Pulmonary artery endothelial cell (primary cell): Measurements from ENCODE around the gene STON2. TPM values are rescaled to one million over a fixed set of nuclear protein-coding genes. Genes with fewer than 3 reads are reported as not detected.

ENCODE experiments used
- DNase-seq: peaks from one replicate; pipeline ENCODE4 v3.0.0-alpha.2; 2011; ENCODE audit warnings: low read depth, low spot score
- total RNA-seq: library from RNA; depleted of rRNA; stranded (reverse); fragments of >200 nt; gene quantifications from 2 replicates; pipeline ENCODE4 v1.2.3, GENCODE V29; 2014

Gene STON2
- total RNA-seq, 1 donor from 2014 or later, result 0.13 TPM

GRCh38 chr14:81303258-81303935 lies 96.7 kb downstream of the STON2 start:
- DNase-seq, result no peak

- DNase-seq, result no peak
Observed at GRCh38 chr14:81302638-81303037, 97.5 kb downstream of the STON2 start.

- no peak for DNase-seq
Observed at GRCh38 chr14:81301813-81302212, 98.3 kb downstream of the STON2 start.

GRCh38 chr14:81301371-81301770 lies 98.8 kb downstream of the STON2 start:
- no peak for DNase-seq

GRCh38 chr14:81298911-81299310 lies 101.2 kb downstream of the STON2 start:
- no peak for DNase-seq

- no peak for DNase-seq
Observed at GRCh38 chr14:81298122-81298521, 102.0 kb downstream of the STON2 start.

GRCh38 chr14:81295958-81296923 lies 103.9 kb downstream of the STON2 start:
- DNase-seq, result no peak

GRCh38 chr14:81289516-81289915 lies 110.6 kb downstream of the STON2 start:
- no peak for DNase-seq

GRCh38 chr14:81286574-81287370 lies 113.4 kb downstream of the STON2 start:
- no peak for DNase-seq

GRCh38 chr14:81285245-81285644 lies 114.9 kb downstream of the STON2 start:
- DNase-seq, result no peak

GRCh38 chr14:81281332-81281731 lies 118.8 kb downstream of the STON2 start:
- DNase-seq, result no peak

GRCh38 chr14:81280136-81280791 lies 119.9 kb downstream of the STON2 start:
- no peak for DNase-seq

- no peak for DNase-seq
Observed at GRCh38 chr14:81277096-81277495, 123.0 kb downstream of the STON2 start.

- no peak for DNase-seq
Observed at GRCh38 chr14:81276073-81277069, 123.8 kb downstream of the STON2 start.

GRCh38 chr14:81275305-81276072 lies 124.6 kb downstream of the STON2 start:
- DNase-seq, result no peak

- no peak for DNase-seq
Observed at GRCh38 chr14:81273961-81274575, 126.1 kb downstream of the STON2 start.

- no peak for DNase-seq
Observed at GRCh38 chr14:81273521-81273920, 126.6 kb downstream of the STON2 start.

- DNase-seq, result no peak
Observed at GRCh38 chr14:81272317-81272716, 127.8 kb downstream of the STON2 start.

- DNase-seq, result no peak
Observed at GRCh38 chr14:81269979-81270375, 130.1 kb downstream of the STON2 start.
